Testis (tissue), 2 donors: Measurements from ENCODE around the gene MBNL2.

Experiments used
- POLR2A ChIP-seq: fragments of 450-650 bp; IDR thresholded peaks from one replicate; pipeline ENCODE4 v1.6.1; 2017; ENCODE audit warnings: antibody characterized with exemption, mild to moderate bottlenecking, moderate library complexity
- TF ChIP-seq, protein P1 (sequence below), 3 experiments: fragments of 450-650 bp in 2 of 3; fragments of 200-600 bp in 1 of 3; sonication (generic) in 1 of 3; IDR thresholded peaks; one replicate each; pipeline ENCODE4 v1.5.1; 2016 to 2019; ENCODE audit warnings: antibody characterized with exemption in 3 of 3, mild to moderate bottlenecking in 2 of 3, moderate library complexity in 1 of 3

DNA sequence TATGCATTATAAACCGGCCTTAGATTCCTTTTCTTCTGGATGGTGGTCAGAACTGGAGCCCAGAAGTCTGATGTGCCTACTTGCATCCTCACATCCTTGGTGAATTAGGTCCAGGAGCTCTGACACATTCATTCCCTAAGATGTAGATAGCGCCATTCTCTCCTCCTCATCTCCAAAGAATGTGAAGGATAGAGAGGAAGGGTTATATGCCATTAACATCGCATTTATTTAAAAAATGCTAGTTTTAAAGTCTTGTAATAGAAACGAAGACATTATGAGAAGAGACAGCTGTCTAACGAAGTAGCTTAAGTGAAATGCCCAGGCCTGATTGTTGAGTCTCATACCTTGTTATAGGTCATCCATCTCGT, 9.7 kb downstream of the MBNL2 start:
- TF ChIP-seq, protein P1, sequence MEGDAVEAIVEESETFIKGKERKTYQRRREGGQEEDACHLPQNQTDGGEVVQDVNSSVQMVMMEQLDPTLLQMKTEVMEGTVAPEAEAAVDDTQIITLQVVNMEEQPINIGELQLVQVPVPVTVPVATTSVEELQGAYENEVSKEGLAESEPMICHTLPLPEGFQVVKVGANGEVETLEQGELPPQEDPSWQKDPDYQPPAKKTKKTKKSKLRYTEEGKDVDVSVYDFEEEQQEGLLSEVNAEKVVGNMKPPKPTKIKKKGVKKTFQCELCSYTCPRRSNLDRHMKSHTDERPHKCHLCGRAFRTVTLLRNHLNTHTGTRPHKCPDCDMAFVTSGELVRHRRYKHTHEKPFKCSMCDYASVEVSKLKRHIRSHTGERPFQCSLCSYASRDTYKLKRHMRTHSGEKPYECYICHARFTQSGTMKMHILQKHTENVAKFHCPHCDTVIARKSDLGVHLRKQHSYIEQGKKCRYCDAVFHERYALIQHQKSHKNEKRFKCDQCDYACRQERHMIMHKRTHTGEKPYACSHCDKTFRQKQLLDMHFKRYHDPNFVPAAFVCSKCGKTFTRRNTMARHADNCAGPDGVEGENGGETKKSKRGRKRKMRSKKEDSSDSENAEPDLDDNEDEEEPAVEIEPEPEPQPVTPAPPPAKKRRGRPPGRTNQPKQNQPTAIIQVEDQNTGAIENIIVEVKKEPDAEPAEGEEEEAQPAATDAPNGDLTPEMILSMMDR (IDR thresholded peaks at IDR 0.05), result no peak
- no peak for TF ChIP-seq POLR2A
